Left ventricle myocardium inferior (tissue), 1 donor: Measurements from ENCODE around the gene CHSY1. TPM values are rescaled to one million over a fixed set of nuclear protein-coding genes. Genes with fewer than 3 reads are reported as not detected.

Source experiments
- DNase-seq: peaks from one replicate; pipeline ENCODE4 v3.0.0-alpha.2; 2020
- H3K27ac ChIP-seq: fragments of 200-600 bp; replicated peaks from 2 replicates; pipeline ENCODE4 v1.8.0; 2021
- H3K27me3 ChIP-seq: fragments of 200-600 bp; 2 replicates; pipeline ENCODE4 v1.8.0; 2021; ENCODE audit warnings: low read depth
- H3K36me3 ChIP-seq: fragments of 200-600 bp; 2 replicates; pipeline ENCODE4 v1.8.0; 2021
- H3K4me1 ChIP-seq: fragments of 200-600 bp; 2 replicates; pipeline ENCODE4 v1.8.0; 2021
- H3K4me3 ChIP-seq: fragments of 200-600 bp; 2 replicates; pipeline ENCODE4 v1.8.0; 2021; ENCODE audit warnings: mild to moderate bottlenecking, moderate library complexity
- H3K9me3 ChIP-seq: fragments of 200-600 bp; replicated peaks from 2 replicates; pipeline ENCODE4 v1.8.0; 2021
- CTCF ChIP-seq: fragments of 200-600 bp; IDR thresholded peaks from 2 replicates; pipeline ENCODE4 v1.8.0; 2021; ENCODE audit warnings: antibody characterized with exemption, mild to moderate bottlenecking, borderline replicate concordance
- intact Hi-C: fragments of 100-400 bp; cut with micrococcal nuclease; formaldehyde crosslinking; loops from one replicate; pipeline ENCODE4 v1.11.0; 2022
- total RNA-seq: library from RNA; stranded (reverse); fragmentation: NEBNext Ultra II Directional; extraction: Animal tissue kit (Norgen Biotek cat#: 25700); gene quantifications from one replicate; pipeline ENCODE4 v1.2.1, GENCODE V29; 2021
- donor health status: DM: no; HTN: yes; CAD: no; lungs with severe emphysema.

The CHSY1 gene
- total RNA-seq, 1 donor from 2014 or later, result 15.1 TPM

GRCh38 chr15:101204739-101205535 is 46.9 kb downstream of the CHSY1 start:
- Histone ChIP-seq H3K9me3 (no peaks in the 10 kb centered on the region), H3K4me3 (no peak overlapping the region), H3K36me3 (no peaks in the 10 kb centered on the region), H3K27ac (no peak overlapping the region), H3K27me3 (no peaks in the 10 kb centered on the region), H3K4me1 (peaks cover 94% of the 10 kb centered on the region)
- intact Hi-C loops, result no loop called here
- TF ChIP-seq CTCF, result no peak
- no peak for DNase-seq

GRCh38 chr15:101203607-101204189 is 48.1 kb downstream of the CHSY1 start:
- DNase-seq, result no peak
- H3K4me3 ChIP-seq, result no peak overlapping the region
- TF ChIP-seq CTCF, result no peak
- H3K27me3 ChIP-seq, result no peaks in the 10 kb centered on the region
- H3K4me1 ChIP-seq, result peaks cover 92% of the 10 kb centered on the region
- no peaks in the 10 kb centered on the region for H3K9me3 ChIP-seq
- H3K36me3 ChIP-seq, result no peaks in the 10 kb centered on the region
- intact Hi-C loops, result no loop called here
- H3K27ac ChIP-seq, result peak overlapping the region; percentile 3

GRCh38 chr15:101203029-101203573 is 48.7 kb downstream of the CHSY1 start:
- Histone ChIP-seq H3K27ac (no peak overlapping the region), H3K27me3 (no peaks in the 10 kb centered on the region), H3K9me3 (no peaks in the 10 kb centered on the region), H3K4me3 (no peak overlapping the region), H3K4me1 (peaks cover 92% of the 10 kb centered on the region), H3K36me3 (no peaks in the 10 kb centered on the region)
- intact Hi-C loops, result no loop called here
- no peak for DNase-seq
- TF ChIP-seq CTCF, result no peak

GRCh38 chr15:101201411-101202174 is 50.3 kb downstream of the CHSY1 start:
- intact Hi-C loops, result no loop called here

More at GRCh38 chr15:101201411-101202174, 50.3 kb downstream of the CHSY1 start:
- Histone ChIP-seq H3K9me3 (no peaks in the 10 kb centered on the region), H3K4me3 (no peak overlapping the region), H3K36me3 (no peaks in the 10 kb centered on the region), H3K4me1 (peaks cover 83% of the 10 kb centered on the region), H3K27me3 (no peaks in the 10 kb centered on the region), H3K27ac (peak overlapping the region; percentile 64)
- no peak for TF ChIP-seq CTCF
- DNase-seq, result peak; percentile 87
